HG03025 (cell line): ENCODE results near the gene MDFIC2.

Experiments used
- ATAC-seq: cut with Tn5 transposase; IDR thresholded peaks from one replicate; pipeline ENCODE4 v1.9.1; 2021; ENCODE audit warnings: mild to moderate bottlenecking, moderate library complexity; ENCODE audit not compliant: unreplicated experiment, low FRiP score

The MDFIC2 gene

GRCh38 chr3:70185661-70186060, 126.8 kb downstream of the MDFIC2 start:
- no peak for ATAC-seq

GRCh38 chr3:70183781-70184504, 128.5 kb downstream of the MDFIC2 start:
- no peak for ATAC-seq

GRCh38 chr3:70182166-70182565, 130.3 kb downstream of the MDFIC2 start:
- no peak for ATAC-seq

- peak; percentile 45 for ATAC-seq
Observed at GRCh38 chr3:70180664-70181063, 131.8 kb downstream of the MDFIC2 start.

GRCh38 chr3:70179111-70179510, 133.3 kb downstream of the MDFIC2 start:
- peak; percentile 76 for ATAC-seq

GRCh38 chr3:70177881-70178645, 134.4 kb downstream of the MDFIC2 start:
- ATAC-seq, result no peak

- no peak for ATAC-seq
Observed at GRCh38 chr3:70176224-70176623, 136.2 kb downstream of the MDFIC2 start.

GRCh38 chr3:70156808-70157207, 155.6 kb downstream of the MDFIC2 start:
- ATAC-seq, result no peak

GRCh38 chr3:70150599-70150998, 161.8 kb downstream of the MDFIC2 start:
- ATAC-seq, result no peak

GRCh38 chr3:70149714-70150400, 162.6 kb downstream of the MDFIC2 start:
- no peak for ATAC-seq
